HG02840 (cell line): ENCODE data around the gene EEF2KMT.
"Not testable (repeated sequence)": the region's sequence is repeated elsewhere in the genome, so short reads cannot be mapped to it uniquely, and the experiment has no call there.

ENCODE experiments used
- ATAC-seq: cut with Tn5 transposase; IDR thresholded peaks from one replicate; pipeline ENCODE4 v1.9.1; 2021; ENCODE audit warnings: mild to moderate bottlenecking, moderate library complexity, moderate number of reproducible peaks; ENCODE audit not compliant: unreplicated experiment, low FRiP score

The EEF2KMT gene, protein sequence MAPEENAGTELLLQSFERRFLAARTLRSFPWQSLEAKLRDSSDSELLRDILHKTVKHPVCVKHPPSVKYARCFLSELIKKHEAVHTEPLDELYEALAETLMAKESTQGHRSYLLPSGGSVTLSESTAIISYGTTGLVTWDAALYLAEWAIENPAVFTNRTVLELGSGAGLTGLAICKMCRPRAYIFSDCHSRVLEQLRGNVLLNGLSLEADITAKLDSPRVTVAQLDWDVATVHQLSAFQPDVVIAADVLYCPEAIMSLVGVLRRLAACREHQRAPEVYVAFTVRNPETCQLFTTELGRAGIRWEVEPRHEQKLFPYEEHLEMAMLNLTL

DNA sequence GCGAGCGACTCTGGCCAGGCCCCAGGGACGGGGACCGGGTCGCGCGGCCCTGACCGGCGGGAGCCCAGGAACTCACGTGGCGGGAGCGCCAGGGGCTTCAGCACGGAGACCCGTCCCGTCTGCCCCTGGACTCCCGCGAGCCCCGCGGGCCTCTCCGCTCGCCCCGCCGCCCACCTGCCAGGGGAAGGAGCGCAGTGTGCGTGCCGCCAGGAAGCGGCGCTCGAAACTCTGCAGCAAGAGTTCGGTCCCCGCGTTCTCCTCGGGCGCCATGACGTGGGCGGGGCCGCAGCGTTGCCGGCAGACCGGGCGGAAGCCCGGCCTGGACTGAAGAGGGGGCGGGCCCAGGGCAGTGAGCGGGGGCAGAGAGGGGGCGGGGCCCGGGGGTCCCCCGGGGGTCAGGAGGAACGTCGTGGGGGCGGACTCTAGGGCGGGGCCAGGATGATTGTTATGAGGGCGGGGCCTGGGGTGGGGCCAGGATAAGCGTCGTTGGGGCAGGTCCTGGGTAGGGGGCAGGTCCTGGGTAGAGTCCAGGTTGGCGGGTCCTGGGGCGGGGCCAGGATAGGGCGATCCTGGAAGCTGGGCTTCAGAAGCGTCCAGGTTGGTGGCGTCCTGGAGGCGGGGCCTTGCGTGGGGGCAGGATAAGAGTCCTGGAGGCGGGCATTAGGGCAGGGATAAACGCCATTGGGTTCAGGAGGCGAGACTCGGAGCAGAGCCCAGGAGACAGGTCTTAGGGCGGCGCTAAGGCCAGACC lies at the start of gene EEF2KMT:
Gene EEF2KMT (minus strand): TSS at position 326 of the 751 bp plus-strand sequence. CDS start 56 bp downstream, at position 270.
- peak; percentile 92 for ATAC-seq

DNA sequence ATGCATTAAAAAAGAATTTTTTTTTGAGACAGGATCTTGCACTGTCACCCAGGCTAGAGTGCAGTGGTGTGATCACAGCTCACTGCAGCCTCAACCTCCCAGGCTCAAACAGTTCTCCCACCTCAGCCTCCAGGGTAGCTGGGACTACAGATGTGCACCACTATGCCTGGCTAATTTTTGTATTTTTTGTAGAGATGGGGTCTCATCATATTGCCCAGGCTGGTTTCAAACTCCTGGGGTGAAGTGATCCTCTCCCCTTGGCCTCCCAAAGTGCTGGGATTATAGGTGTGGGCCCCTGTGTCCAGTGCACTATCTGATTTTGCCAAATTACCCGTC lies 47.0 kb upstream of the EEF2KMT start:
- not testable (repeated sequence) for ATAC-seq

DNA sequence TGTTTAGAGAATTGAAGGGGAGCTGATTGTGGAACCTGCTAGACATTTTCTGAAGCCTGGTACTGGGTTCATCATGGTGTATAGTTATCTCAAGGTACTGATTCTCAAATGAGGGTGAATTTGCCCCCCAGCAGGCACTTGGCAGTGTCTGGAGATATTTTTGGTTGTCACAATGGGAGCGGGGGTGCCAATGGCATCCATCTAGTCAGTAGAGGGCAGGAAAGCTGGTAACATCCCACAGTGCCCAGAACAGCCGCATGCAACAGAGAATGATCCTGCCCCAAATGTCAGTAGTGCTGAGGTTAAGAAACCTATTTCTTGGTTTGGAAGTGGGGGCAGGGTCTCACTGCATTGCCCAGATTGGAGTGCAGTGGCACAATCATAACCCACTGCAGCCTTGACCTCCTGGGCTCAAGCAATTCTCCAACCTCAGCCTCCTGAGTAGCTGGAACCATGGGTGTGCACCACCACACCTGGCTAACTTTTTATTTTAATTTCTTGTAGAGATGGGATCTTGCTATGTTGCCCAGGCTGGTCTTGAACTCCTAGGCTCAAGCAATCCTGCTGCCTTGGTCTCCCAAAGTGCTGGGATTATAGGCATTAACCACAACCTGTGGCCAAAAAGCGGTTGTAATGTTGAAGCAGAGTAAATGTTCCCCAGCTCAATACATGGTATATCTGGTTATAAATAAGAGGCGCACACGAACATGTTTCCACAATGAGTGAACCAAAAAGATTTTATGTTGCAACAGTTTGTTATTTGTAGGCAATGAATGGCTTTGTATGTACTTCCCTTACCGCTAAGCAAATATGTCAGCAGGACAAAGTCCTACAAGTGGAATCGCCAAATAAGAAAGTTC lies 46.4 kb upstream of the EEF2KMT start:
- no peak for ATAC-seq

DNA sequence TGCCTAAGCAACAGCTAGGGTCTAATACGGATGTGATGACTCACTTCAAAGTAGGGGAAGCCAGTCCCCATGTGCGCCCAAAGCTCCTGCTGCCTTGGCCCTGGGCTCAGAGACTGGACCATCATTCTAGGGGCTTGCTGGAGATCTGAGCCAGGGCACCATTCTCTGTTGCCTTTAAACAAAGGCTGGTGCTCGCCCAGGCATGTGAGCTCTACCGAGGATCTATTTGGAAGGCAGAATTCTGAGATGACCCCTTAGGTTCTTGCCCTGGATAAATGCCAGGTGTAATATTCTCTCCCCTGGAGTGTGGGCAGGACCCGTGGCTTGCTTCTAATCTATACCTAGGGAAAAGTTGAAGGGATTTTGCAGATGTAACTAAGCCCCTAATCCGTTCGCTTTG lies 42.6 kb upstream of the EEF2KMT start:
- ATAC-seq, result not testable (repeated sequence)

DNA sequence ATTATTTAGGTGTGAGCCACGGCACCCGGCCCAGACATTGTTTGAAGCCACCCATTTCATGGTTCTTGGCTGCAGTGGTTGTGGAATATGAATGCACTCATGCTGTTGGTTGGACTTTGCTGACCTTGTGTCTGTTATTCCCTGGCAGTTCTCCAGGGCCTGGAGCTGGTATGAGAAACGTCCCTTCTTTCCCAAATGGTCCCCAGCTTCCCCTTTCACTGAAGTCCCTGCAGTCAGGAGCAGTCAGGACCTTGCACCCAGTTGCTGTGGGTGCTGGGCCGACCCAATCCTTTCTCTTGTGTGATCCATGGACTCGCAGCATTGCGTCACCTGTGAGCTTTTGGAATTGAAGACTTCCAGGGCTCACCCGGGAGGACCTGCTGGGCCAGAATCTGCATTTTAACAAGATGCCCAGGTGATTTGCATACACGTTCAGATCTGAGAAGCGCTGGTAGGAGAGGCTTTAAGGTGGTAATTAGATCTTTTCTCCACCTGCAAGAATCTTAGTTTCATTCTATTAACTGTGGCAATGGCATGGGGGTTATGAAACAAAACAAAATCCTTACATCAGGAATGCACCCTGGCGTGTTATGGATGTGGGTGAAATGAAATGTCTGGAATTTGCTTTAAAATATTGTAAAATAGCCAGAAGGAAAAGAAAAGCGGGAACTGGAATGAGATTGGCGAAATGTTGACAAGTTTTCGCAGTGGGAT lies 37.3 kb upstream of the EEF2KMT start:
- not testable (repeated sequence) for ATAC-seq

DNA sequence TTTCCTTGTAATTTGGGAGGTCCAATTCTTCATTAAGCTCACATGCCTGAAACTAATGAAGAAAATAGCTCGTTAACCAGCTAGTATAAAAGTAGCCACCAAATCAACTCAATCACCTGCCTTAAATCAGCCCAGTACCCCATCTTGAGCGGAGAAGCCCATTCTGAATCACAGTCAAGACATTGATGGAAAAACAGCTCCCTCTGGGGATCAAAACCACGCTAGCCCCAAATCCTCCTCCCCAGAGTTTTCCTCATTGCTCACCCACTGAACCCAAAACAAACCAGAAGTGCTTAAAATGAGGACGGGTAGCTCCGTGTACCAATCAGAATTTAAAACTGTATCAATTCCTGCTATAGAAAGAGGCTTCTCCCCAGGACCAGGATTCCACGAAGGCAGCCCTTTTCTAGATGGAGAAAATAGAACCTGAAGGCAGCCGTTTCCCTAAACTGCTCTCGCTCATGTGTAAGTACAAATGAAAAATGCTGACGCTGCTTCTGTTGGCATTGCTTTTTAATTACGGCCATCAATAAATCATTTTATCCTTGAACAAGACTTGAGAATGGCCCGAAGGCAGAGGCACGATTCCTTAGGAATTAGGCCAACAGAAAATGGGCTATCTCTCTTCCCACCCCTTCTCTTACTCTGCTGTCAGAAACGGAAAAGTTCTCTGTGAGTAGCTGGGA lies 35.5 kb upstream of the EEF2KMT start:
- not testable (repeated sequence) for ATAC-seq

DNA sequence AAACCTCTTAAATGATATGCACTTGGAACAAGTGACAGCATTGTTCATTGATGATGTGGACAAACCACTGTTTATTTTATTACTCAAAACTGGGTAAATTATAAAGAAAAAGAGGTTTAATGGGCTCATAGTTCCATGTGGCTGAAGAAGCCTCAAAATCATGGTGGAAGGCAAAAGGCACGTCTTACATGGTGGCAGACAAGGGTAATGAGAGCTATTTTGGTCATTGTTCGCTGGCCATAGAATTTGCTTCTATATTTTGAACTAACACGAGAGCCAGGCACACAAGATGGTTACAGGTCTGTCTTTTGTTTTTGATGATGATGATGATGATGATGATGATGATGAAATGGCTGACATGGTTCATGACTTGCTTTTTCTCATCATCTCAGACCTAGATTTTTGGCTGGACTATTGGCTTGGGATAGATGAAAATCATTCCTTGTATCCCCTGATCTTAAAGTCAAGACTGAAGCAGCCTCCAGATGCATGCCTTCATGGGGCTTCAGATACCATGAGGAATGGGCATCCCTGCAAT lies 33.9 kb upstream of the EEF2KMT start:
- ATAC-seq, result not testable (repeated sequence)

DNA sequence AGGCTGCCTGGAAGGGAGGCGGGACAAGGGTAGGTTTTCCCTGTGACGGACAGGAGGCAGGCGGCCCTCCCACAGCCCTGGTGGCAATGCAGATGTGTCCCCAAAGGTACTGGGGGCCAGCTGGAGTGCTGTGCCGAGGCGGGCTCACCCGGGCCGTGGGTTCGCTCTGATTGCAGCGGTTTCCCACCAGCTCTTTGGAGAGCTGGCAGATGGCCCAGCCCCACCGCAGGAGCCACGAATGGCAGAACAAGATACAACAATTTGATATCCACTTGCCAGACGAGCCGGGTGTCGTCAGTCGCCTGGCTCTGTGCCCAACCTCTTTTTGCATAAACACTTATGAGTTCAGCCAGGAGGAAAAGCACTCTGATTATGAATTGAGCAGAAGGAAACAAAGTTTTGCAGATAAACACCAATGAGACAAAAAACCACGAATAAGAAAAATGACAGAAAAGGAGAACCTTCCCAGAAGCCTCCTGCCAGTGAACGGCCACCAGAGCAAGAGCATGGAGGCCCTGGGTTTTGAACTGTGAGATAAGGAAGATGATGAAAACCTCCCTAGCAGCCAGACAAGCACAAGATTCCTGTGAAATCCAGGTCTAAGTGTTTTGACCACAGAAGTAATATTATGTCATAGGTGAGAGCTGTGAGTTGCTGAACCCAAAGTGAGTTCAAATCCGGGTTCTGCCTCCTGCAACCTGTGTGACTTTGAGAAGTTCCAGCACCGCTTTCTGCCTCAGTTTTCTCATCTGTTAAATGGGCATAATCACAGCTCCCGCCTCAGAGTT lies 19.9 kb upstream of the EEF2KMT start:
- ATAC-seq, result not testable (repeated sequence)

DNA sequence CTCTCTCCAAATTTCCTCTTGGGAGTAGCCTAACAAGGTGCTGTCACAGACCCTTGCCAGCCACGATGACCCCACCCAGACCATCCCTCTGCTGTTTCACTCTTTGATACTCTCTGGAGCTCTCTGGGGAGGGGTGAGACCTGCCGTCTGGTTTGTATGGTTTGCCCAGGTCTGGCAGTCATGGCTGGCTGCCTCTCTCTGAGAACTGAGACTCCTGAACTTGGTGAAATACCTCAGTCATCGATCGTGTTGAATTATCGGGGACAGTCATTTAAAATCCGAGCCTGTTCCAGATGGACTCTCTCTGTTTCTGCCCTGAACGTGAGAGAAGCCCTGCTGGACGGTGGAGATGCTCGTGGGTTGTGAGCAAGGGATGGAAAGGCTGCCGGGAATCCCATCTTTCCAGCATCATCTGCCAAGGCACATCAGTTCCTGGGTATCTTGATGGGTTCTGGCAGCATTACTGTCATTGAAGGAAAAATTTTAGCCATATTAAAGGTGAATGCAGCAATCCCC lies 19.2 kb upstream of the EEF2KMT start:
- not testable (repeated sequence) for ATAC-seq

DNA sequence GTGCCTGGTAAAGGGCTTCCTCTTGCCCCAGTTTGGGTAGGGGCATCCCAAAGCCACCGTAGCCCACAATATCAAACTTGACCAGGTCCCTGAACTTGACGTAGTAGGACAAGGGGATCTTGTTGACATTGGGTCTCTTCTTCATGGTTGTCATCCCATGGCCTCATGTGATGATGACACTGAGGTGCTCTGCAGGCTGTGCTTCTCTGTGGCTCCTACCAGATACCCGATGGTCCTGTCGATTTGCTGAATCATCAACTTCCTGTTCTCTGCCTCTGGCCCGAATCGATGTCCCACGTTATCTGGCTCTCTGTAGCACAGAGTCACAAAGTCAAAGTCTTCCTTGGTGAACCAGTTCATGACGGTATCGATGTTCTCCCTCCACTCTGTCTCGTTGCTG lies 13.3 kb upstream of the EEF2KMT start:
- ATAC-seq, result not testable (repeated sequence)

DNA sequence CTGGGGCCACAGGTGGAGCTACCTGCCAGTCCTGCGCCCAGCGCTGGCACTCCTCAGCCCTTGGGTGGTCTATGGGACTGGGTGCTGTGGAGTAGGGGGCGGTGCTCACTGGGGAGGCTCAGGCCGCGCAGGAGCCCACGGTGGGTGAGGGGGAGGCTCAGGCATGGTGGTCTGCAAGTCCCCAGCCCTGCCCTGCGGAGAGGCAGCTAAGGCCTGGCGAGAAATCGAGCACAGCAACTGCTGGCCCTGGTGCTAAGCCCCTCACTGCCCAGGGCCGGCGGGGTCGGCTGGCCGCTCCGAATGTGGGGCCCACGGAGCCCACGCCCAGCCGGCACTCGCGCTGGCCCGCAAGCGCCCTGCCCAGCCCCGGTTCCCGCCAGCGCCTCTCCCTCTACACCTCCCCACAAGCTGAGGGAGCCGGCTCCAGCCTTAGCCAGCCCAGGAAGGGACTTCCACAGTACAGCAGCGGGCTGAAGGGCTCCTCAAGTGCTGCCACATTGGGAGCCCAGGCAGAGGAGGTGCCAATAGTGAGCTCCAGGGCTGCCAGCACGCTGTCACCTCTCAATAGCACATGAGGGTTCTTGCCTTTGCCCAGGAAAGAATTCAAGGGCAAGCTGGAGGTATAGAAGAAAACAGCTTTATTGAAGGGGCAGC lies 11.0 kb upstream of the EEF2KMT start:
- ATAC-seq, result no peak

DNA sequence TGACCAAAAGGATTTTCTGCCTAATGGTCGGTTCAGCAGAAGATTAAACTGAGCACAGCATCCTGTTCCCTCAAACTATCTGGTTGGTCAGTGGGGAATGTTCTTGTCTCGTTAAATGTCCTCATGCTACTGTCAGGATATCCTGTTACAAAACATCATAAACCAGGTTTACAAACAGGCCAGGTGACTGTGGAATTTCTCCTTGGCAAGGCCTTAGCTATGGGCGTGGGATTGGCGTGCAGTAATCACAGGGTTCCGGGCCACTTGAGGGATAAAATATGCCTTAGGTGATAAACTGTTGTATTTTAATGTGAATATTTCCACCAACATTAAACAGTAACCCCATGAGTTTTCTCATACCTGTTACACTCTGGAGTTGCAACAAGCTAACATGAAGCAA lies 7.4 kb upstream of the EEF2KMT start:
- ATAC-seq, result not testable (repeated sequence)

DNA sequence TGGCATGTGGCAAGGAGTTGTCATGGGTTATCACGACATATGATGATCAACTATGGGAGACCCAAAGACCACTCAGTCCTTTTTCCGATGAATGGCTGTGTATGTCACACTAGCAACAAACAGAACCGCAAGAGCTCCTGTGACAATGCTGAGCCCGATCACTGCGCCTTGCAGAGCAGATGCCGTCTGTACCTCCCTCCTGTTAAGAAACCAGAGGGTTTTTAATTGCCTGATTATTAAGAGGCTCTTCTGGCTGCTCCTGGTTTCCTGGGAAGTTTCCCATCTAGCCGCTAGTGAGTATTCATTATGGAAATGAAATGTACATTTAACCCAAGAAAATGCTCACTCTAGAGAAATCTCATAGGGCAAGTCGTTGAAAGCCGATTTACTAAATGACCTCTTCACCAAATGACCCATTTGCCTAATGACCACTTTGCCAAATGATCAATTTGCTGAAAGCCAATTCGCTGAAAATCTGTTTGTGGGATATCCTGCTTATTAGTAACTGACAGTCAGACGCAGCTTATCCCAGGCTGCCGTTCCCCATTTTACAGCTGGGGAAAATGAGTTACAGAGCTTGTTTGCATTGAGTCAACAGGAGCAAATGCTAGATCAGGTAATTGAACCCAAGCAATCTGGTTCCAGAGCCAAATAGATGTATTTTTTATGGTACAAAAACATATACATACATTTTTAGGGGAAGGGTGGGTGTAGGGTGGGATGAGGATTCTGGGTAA lies 5.9 kb upstream of the EEF2KMT start:
- not testable (repeated sequence) for ATAC-seq

DNA sequence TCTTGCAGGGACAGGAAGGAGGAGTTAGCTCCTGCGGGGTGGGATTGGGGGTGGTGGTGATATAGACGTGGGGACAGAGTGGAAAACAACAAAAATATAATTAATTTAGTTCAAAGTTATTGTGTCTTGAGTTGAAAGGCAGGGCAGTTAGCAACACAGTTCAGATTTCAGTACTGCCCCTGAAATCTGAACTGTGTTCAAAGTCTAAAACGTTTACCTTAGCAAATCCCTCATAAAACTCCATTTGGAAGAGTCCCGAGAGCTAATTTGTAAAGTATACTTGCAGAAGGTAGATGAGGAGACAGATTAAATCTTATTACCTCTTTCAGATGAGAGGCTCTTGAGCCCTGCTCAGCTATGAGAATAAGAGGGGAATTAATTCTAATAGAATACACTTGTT lies 1.6 kb upstream of the EEF2KMT start:
- not testable (repeated sequence) for ATAC-seq

DNA sequence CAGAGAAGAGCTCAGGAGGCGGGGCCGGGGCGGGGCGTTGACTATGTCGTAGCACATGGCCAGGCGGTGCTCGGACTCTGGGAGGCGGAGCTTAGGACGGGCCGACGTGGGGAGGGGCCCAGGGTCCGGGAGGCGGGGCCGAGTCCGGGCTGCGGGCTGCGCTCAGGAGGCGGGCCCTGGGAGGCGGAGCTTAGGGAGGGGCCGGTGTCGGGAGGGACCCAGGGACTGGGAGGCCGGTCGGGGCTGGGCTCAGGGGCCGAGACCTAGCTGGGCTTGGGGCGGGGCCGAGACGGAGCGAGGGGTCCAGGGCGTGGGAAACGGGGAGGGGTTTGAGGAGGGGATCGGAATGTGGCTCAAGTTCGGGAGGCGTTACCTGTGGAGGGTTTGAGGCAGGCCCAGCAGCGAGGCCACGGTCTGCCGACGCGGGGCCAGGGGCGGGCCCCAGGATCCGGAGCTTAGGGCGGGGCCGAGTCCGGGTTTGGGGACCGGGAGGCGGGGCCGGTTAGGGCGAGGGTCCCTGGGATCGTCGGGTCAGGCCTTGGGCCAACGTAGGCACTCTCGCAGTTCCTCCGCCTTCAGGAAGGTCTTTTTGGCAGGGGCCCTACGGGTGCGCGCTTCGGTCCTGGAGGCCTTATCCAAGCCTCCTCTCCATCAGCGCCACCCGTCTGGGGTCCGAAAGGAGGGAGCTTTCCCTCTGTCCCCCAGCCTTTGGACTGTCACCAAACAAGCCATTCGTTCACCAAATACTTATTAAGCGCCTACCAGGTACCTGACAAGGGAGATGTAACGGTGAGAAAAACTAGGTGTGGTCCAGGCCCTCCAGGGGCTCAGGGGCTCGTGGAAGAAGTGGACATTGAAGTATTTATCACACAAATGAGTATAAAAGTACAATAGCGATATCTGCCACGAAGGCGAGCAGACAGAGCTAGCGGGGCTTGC lies 895 bp upstream of the EEF2KMT start:
- peak; percentile 88 for ATAC-seq

DNA sequence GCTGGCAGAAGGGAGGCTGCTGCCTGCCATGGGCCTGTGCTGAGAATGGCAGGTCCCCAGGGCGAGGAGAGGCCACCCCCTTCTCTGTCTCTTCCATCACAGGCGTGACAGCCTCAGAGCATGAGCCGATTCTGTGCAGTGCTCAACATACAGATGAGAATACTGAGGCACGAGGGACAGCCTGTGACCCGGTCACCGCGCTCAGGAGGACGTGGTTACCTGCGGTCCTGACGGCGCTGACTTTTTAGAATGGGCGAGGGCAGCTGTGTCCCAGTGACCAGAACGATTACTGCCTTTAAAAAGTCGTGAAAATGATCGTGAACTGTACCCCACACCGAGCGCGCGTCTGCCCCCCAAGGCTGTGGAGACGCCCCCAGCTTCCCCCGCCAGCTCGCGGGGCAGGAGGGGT lies 530 bp downstream of the EEF2KMT start:
- ATAC-seq, result not testable (repeated sequence)
